Activated CD4-positive, CD25-positive, alpha-beta regulatory T cell treated with anti-CD3 and anti-CD28 coated beads, Interleukin-2, amount 50 U/mL, for 16 hours (primary cell): ENCODE measurements around the gene PBX3.

Source experiments
- DNase-seq: peaks from one replicate; pipeline ENCODE4 v3.0.0-alpha.2; 2020; ENCODE audit warnings: low read depth, low spot score

Gene PBX3

DNA sequence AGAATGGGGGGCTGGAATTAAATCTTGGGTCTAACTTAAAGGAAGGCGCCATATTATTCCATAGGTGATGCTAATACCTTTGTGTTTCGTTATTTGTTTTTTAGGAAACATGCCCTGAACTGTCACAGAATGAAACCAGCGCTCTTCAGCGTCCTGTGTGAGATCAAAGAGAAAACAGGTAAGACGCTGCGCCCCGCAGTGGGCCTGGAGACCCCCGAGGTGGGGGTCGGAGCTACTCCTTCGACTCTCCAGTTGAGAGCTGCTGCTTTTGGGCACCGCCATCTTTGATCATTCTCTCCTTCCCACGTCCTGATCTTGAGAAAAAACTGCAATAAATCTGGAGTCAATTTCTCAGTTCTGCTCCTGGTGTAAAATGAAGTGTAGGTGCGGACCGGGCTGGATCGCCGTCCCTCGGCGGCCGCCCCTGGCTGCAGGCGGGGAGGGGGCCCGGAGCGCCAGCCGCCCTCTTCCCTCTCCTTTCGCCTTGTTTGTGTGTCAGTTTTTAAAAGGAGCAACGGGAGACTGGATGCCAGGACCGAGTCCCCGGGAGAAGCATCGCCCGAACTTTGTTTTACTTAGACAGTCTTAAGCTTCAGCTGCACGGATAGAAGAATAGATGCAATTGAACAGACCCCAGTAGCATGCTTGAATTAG is 1.4 kb downstream of the PBX3 start:
- no peak for DNase-seq

- DNase-seq = no peak
Measured at GRCh38 chr9:125749287-125749935, 2.2 kb downstream of the PBX3 start.

GRCh38 chr9:125749951-125750626 is 2.9 kb downstream of the PBX3 start:
- no peak for DNase-seq

DNA sequence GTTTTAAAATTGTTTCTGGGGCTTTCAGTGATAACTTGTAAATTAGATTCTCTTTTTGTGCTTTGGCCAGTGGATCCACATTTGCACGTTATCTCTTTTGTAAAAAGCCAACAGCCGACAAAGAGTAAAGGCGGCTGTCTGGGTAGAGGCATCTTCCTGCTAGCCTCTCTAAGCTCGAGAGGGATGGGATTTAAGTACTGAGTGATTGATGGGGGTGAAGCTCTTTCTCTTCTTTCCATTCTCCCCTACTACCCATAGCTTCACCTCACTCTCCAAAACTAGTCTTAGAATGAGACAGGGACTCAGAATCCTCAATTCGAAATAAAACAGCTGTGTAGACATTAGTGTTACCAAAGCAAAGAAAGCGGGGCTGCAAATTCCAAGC is 3.4 kb downstream of the PBX3 start:
- no peak for DNase-seq

GRCh38 chr9:125752070-125752628 is 5.0 kb downstream of the PBX3 start:
- DNase-seq = no peak

DNA sequence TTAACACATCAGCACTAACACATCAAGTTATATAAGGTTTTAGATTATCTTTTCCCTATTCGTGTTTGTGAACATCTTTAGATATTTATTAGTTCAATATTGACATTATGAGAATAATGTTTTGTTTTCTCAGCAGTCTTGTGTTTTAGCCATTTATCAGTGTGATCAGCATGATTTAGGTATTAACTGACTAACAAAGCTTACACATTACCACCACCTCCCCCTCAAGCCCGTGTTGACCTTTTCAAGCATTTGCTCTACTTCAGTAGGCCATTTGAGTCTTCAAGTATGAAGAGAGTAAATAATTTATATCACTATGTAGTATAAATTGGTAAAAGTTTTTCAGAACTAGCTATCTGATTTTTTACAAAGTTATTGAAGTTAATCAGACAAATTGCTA is 6.9 kb downstream of the PBX3 start:
- no peak for DNase-seq

GRCh38 chr9:125755340-125755739 is 8.2 kb downstream of the PBX3 start:
- DNase-seq = no peak

GRCh38 chr9:125756518-125756917 is 9.3 kb downstream of the PBX3 start:
- DNase-seq = no peak

- no peak for DNase-seq
Measured at GRCh38 chr9:125757834-125758233, 10.7 kb downstream of the PBX3 start.

GRCh38 chr9:125758986-125759763 is 12.0 kb downstream of the PBX3 start:
- no peak for DNase-seq

DNA sequence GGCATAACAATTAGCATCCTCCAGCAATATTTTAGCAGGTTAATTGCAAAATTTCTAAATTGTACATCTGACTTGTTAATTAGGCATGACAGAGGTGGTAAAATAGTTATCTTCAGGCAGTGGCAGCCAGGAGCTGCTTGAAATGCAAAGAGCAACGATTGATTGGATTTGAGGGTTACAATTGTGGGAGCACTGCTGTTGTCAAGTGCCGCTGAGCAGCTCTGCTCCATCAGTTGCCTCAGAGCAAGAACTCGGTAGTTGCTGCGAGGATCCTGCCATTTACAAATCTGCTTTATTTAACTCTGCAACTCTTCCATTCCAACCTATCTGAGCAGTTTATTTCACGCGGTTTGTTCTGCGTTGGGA is 12.6 kb downstream of the PBX3 start:
- DNase-seq = no peak

- DNase-seq = no peak
Measured at GRCh38 chr9:125760537-125760936, 13.4 kb downstream of the PBX3 start.

- DNase-seq = no peak
Measured at GRCh38 chr9:125761676-125762450, 14.7 kb downstream of the PBX3 start.

DNA sequence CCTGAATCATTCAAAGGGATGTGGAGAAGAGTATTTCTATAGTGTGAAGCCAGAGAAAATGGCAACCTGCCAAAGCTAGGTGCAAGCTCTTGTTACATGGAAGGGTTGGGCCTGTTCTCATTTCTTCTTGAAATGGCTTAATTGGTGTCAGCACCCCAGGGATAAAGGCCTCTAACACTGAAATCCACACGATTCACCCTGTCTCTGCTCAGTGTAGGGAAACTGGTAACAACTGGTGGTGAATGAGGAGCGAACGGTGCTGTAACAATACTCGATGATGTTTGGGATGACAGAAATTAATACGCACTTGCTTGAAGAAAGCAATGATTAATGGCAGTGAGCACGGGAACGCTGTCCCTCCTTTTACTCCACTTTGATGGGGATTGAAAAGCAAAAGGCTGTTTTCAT is 16.2 kb downstream of the PBX3 start:
- no peak for DNase-seq

DNA sequence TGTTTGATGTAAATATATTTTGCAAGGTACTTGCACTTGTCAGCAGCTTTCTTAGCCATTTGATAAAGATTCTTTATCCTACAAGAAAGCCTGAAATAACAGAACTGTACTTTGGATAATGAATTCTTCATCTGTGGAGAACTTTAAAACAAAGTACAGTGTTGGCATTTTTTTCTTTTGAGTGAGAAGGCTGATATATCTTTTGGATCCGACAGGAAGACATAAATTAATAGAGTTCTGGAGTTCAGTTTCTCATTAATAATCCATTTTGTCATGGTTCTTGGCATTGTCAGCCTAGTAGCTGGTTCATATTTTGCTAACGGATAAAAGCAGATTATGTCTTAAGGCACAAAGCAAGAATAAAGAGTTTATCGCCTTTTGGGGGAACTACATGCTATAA is 17.0 kb downstream of the PBX3 start:
- DNase-seq = no peak

DNA sequence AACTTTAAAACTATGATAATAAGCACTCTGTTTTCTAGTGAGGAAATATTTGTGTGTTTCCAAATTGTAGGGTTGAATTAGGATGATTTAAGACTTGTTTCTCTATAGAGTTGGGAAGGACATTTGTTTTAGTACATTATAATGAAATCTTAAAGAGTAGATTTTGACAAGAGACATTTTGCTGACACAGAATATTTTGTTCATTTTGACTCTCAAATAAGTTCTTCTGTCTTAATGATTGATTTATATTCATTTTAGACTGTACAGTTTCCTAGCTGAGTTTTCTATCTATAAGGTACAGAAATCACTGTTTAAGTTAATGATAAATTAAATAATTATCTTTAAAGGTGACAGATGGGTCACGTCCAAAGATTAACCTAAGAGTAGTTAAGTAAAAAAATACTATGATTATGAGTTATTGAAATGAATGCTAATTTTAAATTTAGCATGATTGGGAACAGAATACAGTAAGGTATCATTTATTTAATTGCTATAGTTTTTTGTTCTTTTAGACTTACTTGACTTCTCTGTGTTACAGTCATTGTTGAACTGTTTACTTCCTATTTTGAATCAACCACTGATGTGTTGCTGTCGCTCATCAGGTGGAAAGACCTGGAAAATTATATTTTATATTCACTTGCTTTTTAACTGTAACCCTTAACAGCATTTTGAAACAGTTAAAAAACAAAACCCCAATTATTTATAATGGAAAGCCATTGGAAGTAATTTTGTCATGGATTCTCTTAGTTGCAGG is 19.5 kb downstream of the PBX3 start:
- no peak for DNase-seq

DNA sequence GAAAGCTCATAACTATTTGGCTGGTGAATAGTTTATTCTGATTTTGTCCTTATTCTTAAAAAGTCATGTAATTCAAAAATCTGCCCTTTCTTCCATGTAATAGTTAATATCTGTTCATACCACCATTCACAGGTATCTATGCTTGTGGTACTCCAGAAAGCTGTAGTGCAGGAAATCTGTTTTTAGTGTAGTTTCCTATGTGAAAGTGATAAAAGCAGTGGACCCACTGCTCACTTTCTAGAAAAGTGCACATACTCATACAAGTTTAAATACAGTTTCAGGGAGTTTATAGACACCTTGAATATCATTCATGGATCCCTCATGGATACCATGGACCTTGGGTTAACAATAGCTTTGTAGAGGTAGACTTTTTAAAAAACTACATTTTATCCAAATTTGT is 20.2 kb downstream of the PBX3 start:
- no peak for DNase-seq

- DNase-seq = no peak
Measured at GRCh38 chr9:125768803-125769202, 21.6 kb downstream of the PBX3 start.

GRCh38 chr9:125771037-125771436 is 23.9 kb downstream of the PBX3 start:
- DNase-seq = no peak

- DNase-seq = no peak
Measured at GRCh38 chr9:125772740-125773139, 25.6 kb downstream of the PBX3 start.

- no peak for DNase-seq
Measured at GRCh38 chr9:125774106-125774505, 26.9 kb downstream of the PBX3 start.
